DND-41 (cell line): ENCODE measurements around the gene SPECC1.

Experiments
- CTCF ChIP-seq: IDR thresholded peaks from 2 replicates; pipeline ENCODE4 v1.5.1; 2012; ENCODE audit warnings: borderline replicate concordance, low read length, moderate library complexity, mild to moderate bottlenecking; ENCODE audit not compliant: poor library complexity, severe bottlenecking; ENCODE audit errors: extremely low read depth
- EZH2 ChIP-seq: IDR thresholded peaks from 3 replicates; pipeline ENCODE4 v1.6.1; 2012; ENCODE audit warnings: borderline replicate concordance, low read depth, mild to moderate bottlenecking, moderate library complexity, low read length, inconsistent platforms; ENCODE audit not compliant: severe bottlenecking

- no peak for TF ChIP-seq CTCF
- TF ChIP-seq EZH2: no peak
Observed at GRCh38 chr17:20051624-20052023, 42.5 kb downstream of the SPECC1 start.
